Fibroblast of pulmonary artery (primary cell): ENCODE measurements around the gene FUT7.

Experiments used
- DNase-seq: peaks from one replicate; pipeline ENCODE4 v3.0.0-alpha.2; 2010; ENCODE audit warnings: low read depth
- H3K4me3 ChIP-seq: replicated peaks from 2 replicates; pipeline ENCODE4 v1.5.1; 2011; ENCODE audit warnings: low read depth, mild to moderate bottlenecking, control low read depth, low read length, moderate library complexity
- TF ChIP-seq, protein P1 (sequence below): IDR thresholded peaks from 2 replicates; pipeline ENCODE4 v1.5.1; 2011; ENCODE audit warnings: mild to moderate bottlenecking, control low read depth, low read length, inconsistent platforms; ENCODE audit errors: missing control alignments

Gene FUT7

GRCh38 chr9:137045294-137046087 is 13.6 kb upstream of the FUT7 start:
- TF ChIP-seq, protein P1, sequence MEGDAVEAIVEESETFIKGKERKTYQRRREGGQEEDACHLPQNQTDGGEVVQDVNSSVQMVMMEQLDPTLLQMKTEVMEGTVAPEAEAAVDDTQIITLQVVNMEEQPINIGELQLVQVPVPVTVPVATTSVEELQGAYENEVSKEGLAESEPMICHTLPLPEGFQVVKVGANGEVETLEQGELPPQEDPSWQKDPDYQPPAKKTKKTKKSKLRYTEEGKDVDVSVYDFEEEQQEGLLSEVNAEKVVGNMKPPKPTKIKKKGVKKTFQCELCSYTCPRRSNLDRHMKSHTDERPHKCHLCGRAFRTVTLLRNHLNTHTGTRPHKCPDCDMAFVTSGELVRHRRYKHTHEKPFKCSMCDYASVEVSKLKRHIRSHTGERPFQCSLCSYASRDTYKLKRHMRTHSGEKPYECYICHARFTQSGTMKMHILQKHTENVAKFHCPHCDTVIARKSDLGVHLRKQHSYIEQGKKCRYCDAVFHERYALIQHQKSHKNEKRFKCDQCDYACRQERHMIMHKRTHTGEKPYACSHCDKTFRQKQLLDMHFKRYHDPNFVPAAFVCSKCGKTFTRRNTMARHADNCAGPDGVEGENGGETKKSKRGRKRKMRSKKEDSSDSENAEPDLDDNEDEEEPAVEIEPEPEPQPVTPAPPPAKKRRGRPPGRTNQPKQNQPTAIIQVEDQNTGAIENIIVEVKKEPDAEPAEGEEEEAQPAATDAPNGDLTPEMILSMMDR: no peak
- peak overlapping the region; percentile 57 for H3K4me3 ChIP-seq
- DNase-seq: peak; percentile 37

- H3K4me3 ChIP-seq: peak overlapping the region; percentile 57
- DNase-seq: no peak
- TF ChIP-seq, protein P1: no peak
These were observed 12.8 kb upstream of the FUT7 start for GRCh38 chr9:137044502-137045177.

DNA sequence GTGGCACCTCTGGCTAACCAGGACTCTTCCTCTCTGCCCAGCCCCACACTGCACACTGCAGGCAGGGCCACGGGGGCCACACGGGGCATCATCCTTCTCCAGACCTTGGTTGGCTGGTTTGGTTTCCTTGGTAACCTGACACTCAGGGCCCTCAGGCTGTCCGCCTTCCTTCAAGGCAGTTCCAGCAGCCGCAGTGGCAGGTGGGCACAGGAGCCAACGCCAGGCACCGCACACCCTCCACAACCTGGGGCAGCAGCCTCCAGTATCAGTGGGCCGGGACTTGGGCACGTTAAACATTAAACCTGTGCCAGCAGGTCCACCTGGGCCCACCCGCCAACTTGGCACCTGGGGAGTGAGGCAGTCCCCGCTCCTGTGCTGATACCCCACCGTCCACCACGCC is 12.1 kb upstream of the FUT7 start:
- no peak for DNase-seq
- H3K4me3 ChIP-seq: no peak overlapping the region
- TF ChIP-seq, protein P1: no peak

- H3K4me3 ChIP-seq: no peak overlapping the region
- DNase-seq: no peak
- TF ChIP-seq, protein P1: no peak
These were observed 11.2 kb upstream of the FUT7 start for GRCh38 chr9:137042751-137043727.

DNA sequence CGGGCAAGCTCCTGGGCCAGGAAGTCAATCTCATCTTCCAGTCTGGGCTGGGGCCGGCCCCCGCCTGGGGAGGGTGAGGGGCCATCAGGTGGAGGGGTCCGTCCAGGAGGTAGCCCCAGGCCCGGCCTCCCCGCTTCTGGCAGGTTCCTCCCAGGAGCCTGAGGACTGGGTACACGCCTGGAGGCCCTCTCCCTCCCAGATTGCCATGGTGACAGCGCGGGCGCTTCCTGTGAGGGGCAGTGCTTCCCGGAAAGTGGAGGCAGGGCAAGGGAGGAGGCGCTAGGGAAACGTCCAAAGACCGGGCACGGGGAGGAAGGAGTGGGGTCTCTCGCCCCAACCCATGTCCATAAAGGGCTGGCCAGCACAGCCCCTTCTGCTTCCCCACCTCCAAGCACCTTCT is 9.2 kb upstream of the FUT7 start:
- TF ChIP-seq, protein P1: no peak
- no peak overlapping the region for H3K4me3 ChIP-seq
- DNase-seq: no peak

DNA sequence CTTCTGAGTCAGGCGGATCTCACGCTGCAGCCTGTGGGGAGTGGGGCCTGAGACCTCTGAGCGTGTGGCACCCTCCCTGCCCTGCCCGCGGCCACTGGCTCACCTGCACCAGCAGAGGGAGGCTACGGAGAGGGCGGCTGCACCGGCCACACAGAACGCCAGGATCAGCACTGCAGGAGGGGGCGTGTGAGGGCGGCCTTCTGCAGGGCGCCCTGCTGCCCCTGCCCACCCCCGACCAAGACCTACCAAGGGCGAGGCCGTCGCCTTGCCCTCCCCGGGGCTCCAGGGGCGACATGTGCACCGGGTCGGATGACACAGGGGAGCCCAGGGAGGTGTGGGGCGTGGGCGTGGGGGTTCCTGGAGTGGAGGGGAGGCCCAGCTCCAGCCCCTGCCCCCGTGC is 8.7 kb upstream of the FUT7 start:
- H3K4me3 ChIP-seq: no peak overlapping the region
- TF ChIP-seq, protein P1: no peak
- DNase-seq: no peak
